DMS53 treated with DMSO at 0.1 percent for 48 hours (cell line): ENCODE data around the gene CLRN2.
"Not testable (repeated sequence)": the region's sequence is repeated elsewhere in the genome, so short reads cannot be mapped to it uniquely, and the experiment has no call there.

ENCODE experiments used
- DNase-seq: peaks from one replicate; lab custom pipeline; 2025; ENCODE audit not compliant: unreplicated experiment; lab: John Stamatoyannopoulos, UW

The CLRN2 gene

DNA sequence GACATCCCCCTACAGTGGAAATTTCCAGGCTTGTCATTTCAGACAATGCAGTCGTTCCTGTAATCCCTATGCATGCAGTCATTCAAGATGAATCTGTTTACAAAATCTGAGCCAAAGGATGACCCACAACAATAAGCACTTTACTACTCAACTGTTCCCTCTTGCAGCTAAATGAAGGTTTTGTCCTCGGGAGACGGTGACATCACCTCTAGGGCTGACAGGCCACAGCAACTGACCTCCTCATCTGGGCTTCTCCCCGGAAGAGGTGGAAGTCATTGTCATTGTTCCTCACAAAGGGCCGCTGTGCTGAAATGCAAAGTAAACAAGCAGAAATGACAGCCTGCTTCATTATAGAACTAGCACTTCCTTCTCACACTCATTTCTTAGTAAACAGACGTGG lies 29.2 kb downstream of the CLRN2 start:
- peak; percentile 98 for DNase-seq

DNA sequence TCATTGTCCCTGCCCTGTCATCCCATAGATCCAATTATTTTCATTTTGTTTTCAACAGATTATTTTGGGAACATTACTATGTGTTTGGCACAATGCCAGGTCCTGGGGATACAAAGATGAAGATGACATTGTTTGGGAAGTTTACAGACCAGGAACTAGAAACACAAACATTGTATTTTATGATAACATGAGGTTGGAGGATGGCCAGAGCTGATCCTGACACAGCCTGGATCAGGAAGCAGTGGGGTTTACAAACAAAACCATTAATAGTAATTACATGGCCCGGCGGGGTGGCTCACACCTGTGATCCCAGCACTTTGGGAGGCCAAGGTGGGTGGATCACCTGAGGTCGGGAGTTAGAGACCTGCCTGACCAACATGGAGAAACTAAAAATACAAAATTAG lies 29.9 kb downstream of the CLRN2 start:
- DNase-seq = peak; percentile 84

DNA sequence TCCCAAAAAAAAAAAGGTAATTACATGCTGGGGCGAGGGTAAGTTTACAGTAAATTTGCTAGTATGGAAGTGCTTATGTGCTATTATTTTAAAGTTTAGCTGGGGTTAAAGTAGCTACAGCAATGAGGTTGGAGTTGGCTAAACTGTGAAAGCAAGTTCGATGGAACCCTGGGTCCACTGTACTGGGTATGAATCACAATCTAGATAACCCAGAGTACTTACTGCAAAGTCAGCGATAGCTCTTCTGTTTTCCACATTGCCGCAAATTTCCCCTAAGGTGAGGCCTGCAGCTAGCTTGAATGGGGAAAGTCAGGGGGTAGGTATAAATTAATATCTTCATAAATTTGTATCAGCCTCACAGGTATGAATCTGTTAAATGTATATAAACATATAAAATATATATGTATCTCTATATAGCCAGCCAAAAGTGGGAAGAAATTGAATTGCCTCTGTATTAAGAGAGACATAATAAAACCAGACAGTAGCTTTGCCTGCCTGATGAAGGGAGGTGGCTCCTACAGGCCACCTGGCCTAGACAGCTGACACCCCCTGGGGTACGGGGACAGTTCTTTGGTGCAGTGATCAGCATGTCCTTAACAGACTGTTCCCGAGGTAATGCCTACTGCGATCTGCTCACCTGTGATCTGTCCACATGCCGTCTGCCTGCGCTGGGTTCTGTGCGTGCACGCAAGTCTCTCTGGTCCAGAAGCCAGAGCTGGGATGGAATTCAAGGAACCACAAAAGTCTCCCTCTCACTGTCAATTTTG lies 30.6 kb downstream of the CLRN2 start:
- no peak for DNase-seq

DNA sequence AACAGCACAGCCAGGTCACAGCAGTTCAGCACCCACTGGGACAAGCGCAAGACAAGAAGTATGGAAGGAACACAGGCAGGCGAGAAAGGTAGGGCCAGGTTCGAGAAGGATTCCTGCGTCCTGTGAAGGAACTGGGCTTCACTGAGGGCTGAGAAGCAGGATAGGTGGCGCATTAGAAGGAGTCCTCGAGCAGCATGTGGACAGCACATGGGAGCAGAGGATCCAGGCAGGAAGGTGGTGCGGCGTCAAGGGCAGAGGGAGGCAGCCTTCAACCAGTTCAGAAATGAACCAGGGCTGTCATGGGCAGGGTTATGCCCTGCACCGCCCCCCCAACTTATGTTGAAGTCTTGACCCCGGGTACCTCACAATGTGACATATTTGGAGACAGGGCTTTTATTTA lies 31.3 kb downstream of the CLRN2 start:
- no peak for DNase-seq

DNA sequence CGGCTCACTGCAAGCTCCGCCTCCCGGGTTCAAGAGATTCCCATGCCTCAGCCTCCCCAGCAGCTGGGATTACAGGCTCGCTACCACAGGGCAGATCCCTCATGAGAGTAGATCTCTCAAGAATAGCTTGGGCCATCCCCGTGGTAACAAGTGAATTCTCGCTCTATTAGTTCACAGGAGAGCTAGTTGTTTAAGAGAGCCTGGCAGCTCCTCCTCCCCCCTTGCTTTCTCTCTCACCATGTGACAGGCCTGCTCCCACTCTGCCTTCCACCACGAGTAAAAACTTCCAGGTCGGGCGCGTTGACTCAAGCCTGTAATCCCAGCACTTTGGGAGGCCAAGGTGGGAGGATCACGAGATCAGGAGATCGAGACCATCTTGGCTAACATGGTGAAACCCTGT lies 31.7 kb downstream of the CLRN2 start:
- DNase-seq = no peak

DNA sequence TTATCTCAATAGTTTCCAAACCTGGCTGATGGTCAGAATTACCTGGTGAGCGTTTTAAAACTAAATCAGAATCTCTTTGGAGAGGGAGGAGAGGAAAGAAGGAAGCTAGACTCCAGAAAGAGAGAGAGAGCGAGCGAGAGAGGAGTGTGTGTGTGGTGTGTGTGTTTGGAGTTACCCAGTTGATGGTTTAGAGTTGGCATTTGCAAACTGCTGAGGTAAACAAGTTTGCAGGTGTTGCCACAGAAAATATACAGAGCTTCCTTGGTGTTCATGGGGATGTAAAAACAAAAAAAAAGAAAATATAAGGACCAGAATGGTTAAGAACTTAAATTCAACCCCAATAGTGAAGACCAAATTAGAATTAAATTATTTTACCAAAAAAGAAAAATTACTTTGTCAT lies 35.6 kb downstream of the CLRN2 start:
- no peak for DNase-seq

DNA sequence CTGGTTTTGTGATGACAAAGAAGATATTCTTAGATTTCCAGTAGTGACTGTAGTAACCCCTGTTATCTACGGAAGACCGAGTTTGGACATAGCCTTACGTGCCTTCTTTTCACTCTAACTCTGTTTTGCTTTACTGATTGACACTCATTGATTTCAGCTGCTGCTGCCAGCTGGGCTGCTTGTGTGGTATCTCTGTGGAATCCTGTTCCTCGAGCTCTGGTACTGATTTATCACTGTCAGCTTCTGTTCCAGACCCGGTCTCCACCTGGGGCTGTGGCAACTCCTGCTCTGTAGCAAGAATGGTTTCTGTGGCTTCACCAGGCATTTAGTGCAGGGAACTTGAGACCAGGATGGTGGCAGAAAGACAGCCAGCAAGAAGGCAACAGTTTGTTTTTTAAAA lies 37.5 kb downstream of the CLRN2 start:
- DNase-seq = no peak

DNA sequence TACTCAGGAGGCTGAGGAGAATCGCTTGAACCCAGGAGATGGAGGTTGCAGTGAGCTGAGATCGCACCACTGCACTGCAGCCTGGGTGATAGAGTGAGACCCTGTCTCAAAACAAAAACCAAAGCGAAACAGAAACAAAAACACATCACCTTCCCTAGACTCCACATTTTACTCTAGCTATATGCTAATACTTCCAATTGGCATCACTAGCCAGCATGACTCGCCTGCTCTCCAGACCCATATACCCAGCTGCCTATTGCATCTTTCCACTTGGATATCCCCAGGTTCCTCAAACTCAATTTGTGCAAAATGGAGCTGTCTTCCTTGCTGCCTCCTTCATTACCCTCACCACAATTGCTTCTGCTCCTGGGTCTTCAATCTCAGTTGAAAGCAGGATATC lies 39.6 kb downstream of the CLRN2 start:
- no peak for DNase-seq

DNA sequence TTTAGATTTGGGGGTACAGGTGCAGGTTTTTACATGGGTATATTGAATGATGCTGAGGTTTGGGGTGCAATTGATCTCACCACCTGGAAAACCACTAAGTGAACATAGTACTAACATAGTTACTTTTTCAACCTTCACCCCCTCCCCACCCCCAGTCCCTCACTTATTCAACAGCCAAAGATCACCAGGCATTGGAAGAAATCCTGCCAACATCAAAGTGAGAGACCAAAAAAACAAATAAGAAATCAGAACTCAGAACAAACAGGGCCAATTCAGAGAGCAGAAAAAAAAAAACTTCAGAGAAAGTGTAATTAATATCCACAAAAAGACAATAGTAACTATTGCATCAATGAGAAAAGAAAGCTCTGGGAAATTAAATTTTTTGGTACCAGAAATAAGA lies 41.5 kb downstream of the CLRN2 start:
- no peak for DNase-seq

DNA sequence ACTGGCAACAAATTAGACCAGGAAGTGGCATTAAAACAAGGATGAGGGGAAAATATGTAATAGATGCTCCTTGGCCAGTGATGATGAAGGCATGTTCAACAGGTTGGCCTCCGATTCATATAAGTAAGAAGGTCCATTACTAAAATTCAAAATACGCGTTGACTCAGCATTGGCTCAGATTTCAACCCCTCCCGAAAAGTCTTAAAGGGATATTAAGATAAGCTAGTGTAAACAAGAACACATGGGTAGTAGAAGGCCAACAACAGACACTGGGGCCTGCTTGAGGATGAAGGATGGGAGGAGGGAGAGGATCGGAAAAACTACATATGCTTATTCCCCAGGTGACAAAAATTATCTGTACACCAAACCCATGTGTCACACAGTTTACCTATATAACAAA lies 42.9 kb downstream of the CLRN2 start:
- DNase-seq = no peak

DNA sequence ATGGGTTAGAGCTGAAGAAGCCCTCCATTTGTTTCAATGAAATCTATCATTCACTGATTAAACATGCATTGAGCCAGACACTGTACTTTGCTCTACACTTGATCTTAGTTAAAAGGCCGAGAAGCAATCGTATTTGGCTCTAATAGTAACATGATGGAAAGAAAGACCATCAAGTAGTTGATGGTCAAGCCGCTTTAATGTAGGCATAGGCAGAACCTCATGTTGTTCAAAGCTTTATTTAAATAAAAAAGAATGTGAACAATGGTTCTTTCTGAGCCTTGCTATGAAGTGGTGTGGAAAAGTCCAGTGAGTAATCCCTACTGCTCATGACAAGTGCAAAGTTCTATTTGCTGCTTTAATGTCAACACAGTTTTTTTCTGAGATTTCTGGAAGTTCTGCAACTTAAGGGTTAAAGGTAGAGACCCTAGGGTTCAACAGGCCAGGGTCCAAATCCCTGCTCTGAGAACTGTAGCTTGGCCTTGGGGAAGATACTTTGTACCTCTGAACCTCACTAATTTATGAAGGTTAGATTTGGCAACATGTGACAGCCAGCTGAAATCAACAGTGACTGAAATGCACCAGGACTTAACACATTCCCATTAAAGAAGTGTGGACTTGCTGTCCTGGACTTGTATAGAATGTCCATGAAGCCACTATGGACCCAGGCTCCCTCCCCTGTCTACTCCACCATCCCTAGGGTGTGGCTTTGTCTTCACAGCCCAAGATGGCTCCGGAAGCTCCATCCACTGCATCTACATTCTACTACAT lies 44.2 kb downstream of the CLRN2 start:
- DNase-seq = no peak

DNA sequence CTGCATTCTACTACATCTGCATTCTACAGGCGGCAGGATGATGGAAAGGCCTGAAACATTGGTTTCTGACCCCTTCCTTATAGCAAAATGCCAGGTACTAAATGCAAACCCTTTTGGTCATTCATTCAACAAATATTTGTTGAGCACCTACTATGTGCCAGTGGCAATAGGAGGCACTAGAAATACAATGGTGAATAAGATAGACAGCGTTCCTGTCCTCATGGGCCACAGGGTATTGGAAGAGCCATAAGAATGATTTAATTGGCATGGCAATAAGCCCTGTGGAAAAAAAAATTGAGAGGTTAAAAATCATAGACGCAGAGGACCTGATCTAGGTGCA lies 44.7 kb downstream of the CLRN2 start:
- DNase-seq = no peak

DNA sequence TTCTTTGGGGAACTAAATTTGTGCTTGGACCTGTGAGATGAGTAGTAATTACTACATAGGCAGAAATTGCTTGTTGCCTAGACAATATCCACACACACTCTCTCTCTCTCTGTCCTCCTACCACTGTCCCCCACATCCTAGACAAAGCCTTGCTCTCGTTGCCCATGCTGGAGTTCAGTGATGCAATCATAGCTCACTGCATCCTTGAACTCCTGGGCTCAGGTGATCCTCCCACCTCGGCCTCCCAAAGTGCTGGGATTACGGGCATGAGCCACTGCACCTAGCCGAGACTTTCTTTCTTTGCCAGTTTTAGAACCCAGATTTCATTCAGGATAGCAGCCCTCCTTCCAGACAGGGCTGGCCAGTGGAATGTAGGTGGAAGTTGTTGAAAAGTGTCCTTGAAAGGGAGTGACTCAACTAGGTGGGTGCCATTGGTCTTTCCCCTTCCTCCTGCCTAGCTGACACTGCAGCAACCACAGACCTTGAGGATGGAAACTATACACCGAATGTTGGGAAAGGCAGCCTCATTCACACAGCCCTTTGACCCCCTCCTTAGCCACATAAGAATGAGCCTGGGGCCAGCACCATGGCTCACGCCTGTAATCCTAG lies 45.2 kb downstream of the CLRN2 start:
- DNase-seq = no peak

DNA sequence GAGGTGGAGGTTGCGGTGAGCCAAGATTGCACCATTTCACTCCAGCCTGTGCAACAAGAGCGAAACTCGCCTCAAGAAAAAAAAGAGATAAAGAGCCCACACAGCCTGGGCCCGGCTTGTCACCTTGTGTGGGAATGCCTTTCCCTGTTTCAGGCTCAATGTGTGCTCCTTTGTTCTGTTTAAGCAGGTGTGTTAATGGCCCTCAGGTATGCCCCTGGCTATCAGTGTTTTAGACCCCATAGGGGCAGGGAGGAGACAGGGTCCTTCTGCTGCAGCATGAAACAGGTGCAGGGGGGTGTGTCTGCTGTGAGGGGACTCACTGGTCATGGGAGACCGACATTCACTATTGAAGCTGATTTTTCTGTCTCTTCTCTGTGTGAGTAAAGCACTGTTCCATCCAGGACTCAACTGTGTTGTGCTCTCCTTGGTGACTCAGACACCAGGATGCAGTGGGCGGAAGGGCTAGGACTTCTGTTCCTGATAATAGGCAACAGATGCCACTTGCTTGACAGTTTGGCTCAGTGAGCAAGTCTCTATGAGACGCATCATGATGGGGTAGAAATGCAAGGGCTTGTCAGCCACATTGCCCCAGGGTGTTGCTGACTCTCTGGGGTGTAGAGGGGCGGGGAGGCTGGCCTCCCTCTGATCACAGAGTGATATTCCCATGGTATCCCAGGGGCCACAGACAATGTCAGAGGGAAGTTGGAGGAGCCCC lies 46.4 kb downstream of the CLRN2 start:
- DNase-seq = no peak

DNA sequence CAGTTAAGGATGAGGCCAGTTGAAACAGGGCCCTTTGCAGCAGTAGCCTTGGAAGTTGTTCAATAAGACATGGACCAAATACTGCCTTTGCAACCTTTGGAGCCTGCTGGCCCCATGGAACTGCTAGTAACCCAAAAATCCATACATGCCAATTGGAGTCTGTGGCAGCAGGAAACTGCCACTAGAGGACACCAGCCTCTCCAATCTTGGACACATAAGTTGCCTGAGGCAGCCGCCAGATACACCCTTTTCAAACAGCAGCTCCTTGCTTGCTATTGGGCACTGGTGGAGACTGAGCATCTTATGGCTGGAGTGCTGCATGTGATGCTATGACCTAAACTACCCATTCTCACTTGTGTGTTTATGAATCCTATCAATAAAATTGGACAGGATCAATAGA lies 47.2 kb downstream of the CLRN2 start:
- DNase-seq = no peak

DNA sequence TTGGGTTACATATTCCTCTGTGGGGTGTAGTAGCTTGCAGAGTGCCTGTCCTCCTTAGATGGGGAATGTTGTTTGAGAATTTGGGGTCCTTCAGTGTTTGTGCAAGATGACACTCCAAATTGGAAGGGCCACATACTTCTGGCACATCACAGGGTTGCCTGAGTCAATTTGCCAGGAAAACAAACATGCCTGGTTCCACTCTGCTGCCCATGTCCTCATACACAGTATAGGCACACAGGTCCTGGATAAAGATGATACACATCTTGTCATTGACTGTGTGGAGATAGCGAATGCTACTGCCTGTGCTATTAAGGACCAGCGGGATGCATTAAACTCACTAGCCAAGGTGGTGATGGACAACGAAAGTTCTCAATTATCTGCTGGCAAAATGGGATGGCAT lies 50.9 kb downstream of the CLRN2 start:
- DNase-seq = no peak

DNA sequence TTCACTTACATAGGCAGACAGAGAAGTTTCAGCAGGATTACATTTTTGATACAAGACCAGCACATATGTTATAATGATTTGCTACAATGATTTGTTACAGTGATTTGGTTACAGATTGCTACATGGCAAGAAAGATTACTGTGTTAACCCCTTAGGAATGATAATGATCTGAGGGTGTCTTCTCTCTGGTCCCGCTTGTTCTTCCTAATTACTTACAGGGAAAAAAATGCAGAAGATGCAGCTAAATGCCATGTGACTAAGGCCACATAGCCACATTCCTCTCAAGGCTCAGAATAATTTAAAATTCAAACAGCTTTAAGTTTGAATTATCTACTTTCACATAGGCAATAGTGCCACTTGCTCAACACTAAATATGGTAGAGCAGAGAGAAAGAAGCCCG lies 52.3 kb downstream of the CLRN2 start:
- DNase-seq = no peak

DNA sequence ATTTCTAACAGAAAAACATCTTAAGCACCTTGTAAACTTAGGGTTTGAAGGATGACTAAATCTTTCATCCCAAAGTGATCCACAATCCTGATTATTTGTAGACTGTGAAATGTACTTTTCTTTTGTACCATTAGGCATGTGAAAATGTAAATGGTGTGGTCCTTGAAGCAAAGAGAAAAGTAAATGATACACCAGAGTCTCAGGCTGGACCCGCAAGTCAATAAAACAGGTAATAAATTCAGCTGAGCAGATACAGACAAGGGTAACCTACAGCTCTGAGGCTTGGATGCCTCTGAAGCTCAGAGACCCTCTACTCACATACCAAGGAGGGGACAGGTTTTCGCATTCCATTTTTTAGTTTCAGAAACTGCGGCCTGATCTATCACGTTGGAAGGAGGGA lies 59.2 kb downstream of the CLRN2 start:
- DNase-seq = no peak

DNA sequence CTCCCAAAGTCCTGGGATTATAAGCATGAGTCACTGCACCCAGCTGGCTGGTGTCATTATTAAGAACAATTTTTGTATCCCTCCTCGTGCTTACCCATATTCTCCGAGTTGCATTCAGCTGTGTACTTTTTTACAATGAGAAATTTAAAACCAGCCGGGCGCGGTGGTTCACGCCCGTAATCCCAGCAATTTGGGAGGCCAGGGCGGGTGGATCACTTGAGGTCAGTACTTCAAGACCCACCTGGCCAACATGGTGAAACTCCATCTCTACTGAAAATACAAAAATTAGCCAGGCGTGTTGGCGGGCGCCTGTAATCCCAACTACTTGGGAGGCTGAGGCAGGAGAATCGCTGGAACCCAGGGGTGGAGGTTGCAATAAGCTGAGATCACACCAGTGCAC lies 60.2 kb downstream of the CLRN2 start:
- not testable (repeated sequence) for DNase-seq
